ENCODE measurements around the gene KRT84.

GRCh38 chr12:52372216-52373154 lies 13.0 kb downstream of the KRT84 start:
- peak; percentile 93 for TF ChIP-seq CTCF (conservative IDR thresholded peaks at IDR 0.05; ENCODE audit: low read depth, low read length)
- TF ChIP-seq RAD21 (IDR thresholded peaks at IDR 0.05; ENCODE audit: low read length), result peak; percentile 92
- TF ChIP-seq POLR2A (IDR thresholded peaks at IDR 0.05; ENCODE audit: low read depth, low read length), result no peak
- no peak for TF ChIP-seq RFX5 (IDR thresholded peaks at IDR 0.05; ENCODE audit: low read depth, low read length)
- TF ChIP-seq SMC3 (IDR thresholded peaks at IDR 0.05; ENCODE audit: low read depth, low read length), result peak; percentile 92
- no peak for TF ChIP-seq RCOR1 (IDR thresholded peaks at IDR 0.05; ENCODE audit: insufficient replicate concordance, low read length)
- TF ChIP-seq, protein P1, sequence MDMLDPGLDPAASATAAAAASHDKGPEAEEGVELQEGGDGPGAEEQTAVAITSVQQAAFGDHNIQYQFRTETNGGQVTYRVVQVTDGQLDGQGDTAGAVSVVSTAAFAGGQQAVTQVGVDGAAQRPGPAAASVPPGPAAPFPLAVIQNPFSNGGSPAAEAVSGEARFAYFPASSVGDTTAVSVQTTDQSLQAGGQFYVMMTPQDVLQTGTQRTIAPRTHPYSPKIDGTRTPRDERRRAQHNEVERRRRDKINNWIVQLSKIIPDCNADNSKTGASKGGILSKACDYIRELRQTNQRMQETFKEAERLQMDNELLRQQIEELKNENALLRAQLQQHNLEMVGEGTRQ (IDR thresholded peaks at IDR 0.05; ENCODE audit: low read depth, low read length), result no peak
- TF ChIP-seq CEBPB (IDR thresholded peaks at IDR 0.05; ENCODE audit: low read depth, low read length), result peak; percentile 91
- TF ChIP-seq BHLHE40 (IDR thresholded peaks at IDR 0.05; ENCODE audit: low read depth, low read length), result no peak
- no peak for TF ChIP-seq MAZ (IDR thresholded peaks at IDR 0.05; ENCODE audit: borderline replicate concordance, low read depth, low read length)
- no peak for TF ChIP-seq CHD1 (IDR thresholded peaks at IDR 0.05; ENCODE audit: low read depth, low read length)
- TF ChIP-seq MXI1 (IDR thresholded peaks at IDR 0.05; ENCODE audit: borderline replicate concordance, low read depth, low read length), result no peak
- no peak for TF ChIP-seq ELK1 (IDR thresholded peaks at IDR 0.05; ENCODE audit: borderline replicate concordance, low read depth, low read length)
- TF ChIP-seq MAFK (IDR thresholded peaks at IDR 0.05; ENCODE audit: low read depth, low read length), result no peak
